Hypothalamus (tissue), 51 donors: ENCODE measurements around the gene MFSD6L.

ENCODE experiments used
- DNase-seq, 51 donors: peaks; one replicate each; lab custom pipeline; 2025; lab: John Stamatoyannopoulos, UW

MFSD6L gene

GRCh38 chr17:8797621-8798175 lies 1.5 kb downstream of the MFSD6L start:
- DNase-seq = no peak

DNA sequence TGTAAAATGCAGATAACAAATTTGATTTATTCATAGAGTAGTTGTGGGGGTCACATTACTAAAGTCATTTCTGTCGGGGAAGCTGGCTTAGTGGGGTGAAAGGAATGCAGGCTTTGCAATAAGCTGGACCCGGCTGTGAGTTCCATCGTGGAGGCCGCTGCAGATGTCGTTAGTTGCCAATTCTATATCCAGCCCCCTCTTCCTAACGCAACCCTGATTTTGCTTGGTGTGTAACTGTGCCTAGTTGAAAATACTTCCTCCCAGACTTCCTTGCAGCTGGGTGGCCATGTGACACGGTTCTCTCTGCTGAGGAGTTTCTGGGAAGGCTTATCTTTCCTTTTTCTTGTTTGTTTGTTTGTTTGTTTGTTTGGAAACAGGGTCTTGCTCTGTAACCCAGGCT lies 4.5 kb downstream of the MFSD6L start:
- no peak for DNase-seq

- no peak for DNase-seq
These were observed 5.5 kb downstream of the MFSD6L start for GRCh38 chr17:8793649-8794048.

- DNase-seq = no peak
These were observed 6.5 kb downstream of the MFSD6L start for GRCh38 chr17:8792646-8793045.

- no peak for DNase-seq
These were observed 7.3 kb downstream of the MFSD6L start for GRCh38 chr17:8791910-8792270.

GRCh38 chr17:8791248-8791909 lies 7.8 kb downstream of the MFSD6L start:
- no peak for DNase-seq

- DNase-seq = no peak
These were observed 9.4 kb downstream of the MFSD6L start for GRCh38 chr17:8789743-8790142.

- DNase-seq = no peak
These were observed 10.2 kb downstream of the MFSD6L start for GRCh38 chr17:8788998-8789397.

DNA sequence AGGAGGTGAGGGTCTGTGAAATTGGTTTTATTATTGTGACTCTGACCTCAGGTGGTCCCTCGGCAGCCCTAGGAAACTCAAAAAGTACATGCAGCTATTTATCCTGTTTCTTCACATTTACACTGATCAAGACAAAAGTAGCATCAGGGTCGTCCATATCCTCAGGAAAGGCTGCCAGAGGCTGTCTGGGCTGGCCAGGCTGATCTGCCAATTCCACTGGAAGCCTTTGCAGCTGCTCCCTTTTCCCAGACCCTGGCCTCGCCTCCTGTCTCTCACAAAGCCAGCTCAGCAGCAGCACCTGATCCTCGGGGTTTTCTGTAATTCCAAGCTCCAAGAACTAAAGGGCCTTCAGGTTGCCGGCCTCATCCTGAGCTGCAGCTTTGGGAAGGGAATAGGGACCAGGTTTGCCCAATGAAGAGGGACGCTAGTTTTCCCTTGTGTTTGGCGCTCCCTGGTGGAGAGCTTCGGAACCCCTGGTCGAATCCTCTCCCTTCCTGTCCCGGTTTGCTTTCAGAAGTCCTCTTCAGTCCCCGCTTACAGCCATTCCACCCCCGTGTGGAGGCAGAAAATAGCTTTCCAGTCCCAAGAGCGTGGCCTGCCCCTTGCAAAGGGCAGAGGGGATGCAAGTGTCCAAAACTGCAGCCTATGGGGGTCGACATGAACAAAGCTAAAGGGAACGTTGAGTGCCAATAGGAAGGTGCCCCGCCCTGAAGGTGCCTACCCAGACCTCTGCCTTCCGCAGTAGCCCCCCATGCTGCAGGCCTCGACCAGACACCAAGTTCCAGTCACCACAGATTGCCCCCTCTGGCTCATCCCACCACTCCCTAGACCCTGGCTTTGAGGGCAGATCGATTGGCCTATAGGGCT lies 13.4 kb downstream of the MFSD6L start:
- DNase-seq = peak in 35 of 51 donors; percentile 2 to 64 (median 23)

GRCh38 chr17:8782176-8782575 lies 17.0 kb downstream of the MFSD6L start:
- no peak for DNase-seq

- DNase-seq = no peak
These were observed 17.4 kb downstream of the MFSD6L start for GRCh38 chr17:8781776-8782175.

DNA sequence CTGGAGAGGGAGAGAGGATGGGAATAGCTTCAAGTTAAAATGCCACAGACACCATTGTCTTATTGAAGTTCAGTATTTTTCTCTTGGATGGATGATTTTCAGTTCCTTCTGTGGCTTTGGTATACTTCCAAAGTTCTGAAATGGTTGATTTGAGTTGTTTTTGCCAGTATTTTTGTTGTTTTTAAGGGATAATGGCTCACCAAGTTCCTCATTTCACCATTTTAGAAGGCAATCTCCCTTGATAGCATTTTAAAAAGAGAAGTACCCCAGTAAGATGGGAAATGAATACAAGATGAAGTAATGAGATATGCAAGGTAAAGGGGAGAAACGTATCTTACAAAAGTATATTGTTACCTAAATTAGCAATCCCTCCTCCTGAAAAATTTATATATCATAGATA lies 22.3 kb downstream of the MFSD6L start:
- DNase-seq = no peak

GRCh38 chr17:8776248-8776647 lies 22.9 kb downstream of the MFSD6L start:
- DNase-seq = no peak

GRCh38 chr17:8766731-8767130 lies 32.4 kb downstream of the MFSD6L start:
- DNase-seq = no peak

DNA sequence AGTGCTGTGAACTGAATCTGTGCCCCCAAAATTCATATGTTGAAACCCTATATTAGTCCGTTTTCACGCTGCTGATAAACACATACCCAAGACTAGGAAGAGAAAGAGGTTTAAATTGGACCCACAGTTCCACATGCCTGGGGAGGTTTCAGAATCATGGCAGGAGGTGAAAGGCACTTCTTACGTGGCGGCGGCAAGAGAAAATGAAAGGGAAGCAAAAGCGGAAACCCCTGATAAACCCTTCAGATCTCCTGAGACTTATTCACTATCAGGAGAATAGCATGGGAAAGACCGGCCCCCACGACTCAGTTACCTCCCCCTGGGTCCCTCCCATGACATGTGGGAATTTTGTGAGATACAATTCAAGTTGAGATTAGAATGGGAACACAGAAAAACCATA lies 37.2 kb downstream of the MFSD6L start:
- DNase-seq = no peak

GRCh38 chr17:8758137-8758596 lies 41.0 kb downstream of the MFSD6L start, which contains the start of gene SPDYE4:
Gene SPDYE4, minus strand, starts transcription at chr17:8758546. Its CDS starts 164 bp downstream, at chr17:8758382.
- DNase-seq = no peak

DNA sequence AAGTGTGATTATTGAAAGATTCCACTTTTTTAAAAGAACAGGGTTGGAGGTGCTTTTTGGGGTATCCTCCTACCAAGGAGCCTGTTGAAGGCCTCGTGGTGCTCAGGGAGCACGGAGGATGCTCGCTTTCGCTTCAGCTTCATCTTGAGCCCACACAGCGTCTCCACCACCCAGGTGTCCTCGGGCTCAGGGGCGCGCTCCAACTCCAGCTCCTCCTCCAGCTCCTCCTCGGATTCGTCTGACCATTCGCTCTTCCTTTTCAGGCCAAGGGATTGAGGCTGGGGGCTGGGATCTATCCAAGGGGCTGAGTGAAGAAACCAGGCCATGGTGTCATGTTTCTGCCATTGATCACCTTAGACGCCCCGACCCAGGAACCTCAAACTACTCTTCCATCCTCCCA lies 42.0 kb downstream of the MFSD6L start:
- DNase-seq = no peak

DNA sequence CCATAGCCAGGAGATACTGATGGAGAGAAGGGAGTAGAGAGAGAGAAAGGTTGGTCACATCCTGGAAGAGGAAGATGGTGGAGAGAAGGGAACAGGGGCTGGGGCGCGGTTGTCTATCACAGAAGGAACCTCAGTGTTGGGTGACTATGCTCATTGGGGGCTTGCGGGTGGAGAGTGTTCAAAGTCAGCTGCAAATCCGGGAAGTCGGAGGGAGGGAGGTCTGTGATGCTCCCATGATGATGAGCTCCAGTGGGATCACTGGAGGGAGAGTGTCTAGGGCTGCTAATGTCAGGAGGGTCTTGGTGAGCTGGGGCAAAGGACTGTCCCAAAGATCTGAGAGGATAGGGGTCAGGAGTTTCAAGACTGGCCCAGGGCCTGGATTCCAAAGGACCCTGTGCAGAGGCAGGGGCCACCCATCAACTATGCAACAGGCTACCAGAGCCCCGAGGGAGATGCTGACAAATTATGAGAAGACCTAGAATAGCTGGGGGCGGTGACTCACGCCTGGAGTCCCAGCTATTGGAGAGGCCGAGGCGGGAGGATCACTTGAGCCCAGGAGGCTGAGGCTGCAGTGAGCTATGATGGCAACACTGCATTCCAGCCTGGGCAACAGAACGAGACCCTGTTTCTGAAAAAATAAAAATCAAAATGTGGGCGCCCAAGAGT lies 43.4 kb downstream of the MFSD6L start:
- DNase-seq = no peak

- no peak for DNase-seq
These were observed 44.3 kb downstream of the MFSD6L start for GRCh38 chr17:8754890-8755289.

DNA sequence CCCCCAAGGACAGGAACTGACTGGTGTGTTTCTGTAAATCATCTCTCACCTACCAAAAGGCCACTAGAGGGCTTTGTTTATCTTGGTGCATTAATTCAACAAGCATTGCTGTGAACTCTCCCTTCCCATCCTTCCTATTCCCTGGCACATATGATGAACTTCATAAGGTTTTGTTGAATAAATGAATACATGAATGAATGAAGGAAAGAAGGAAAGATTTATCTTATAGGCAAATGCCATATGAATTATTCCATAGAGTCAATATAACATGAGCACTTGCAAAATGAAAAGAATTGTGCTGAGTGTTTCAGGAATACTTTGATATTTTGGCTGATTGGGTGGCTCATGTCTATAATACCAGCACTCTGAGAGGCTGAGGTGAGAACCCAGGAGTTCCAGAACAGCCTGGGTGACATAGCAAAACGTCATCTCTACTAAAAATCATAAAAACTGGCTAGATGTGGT lies 45.2 kb downstream of the MFSD6L start:
- DNase-seq = no peak
